HG02610 (cell line): ENCODE data around the gene CRX.
"Not testable (repeated sequence)": the region's sequence is repeated elsewhere in the genome, so short reads cannot be mapped to it uniquely, and the experiment has no call there.

ENCODE experiments used
- ATAC-seq: cut with Tn5 transposase; IDR thresholded peaks from one replicate; pipeline ENCODE4 v1.9.1; 2021; ENCODE audit warnings: mild to moderate bottlenecking, moderate library complexity; ENCODE audit not compliant: unreplicated experiment

Gene CRX

DNA sequence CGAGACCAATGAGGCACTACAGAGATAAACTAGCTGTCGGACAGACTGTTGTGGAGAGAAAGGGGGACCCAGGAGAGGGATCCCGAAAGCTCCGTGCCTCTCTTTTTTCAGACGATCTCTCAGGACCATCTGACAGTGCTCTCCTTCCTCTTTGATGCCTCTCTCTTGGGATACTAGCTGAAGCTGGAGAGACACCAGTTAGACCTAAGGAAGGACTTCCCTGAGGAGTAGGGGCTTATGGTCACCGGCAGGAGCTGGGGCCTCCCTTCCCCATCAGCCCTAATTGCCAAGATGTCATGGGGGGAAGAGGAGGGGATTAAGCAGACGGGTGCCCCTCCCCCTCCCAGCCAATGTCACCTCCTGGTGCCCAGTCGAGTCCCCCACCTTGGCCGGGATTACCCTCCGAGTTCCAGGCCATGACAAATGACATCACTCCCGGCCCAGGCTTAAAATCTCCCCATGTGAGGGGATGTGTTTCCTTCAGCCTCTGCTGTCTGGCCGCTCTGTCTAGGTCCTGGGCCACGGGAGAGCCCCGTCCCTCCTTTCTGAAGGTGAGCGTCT, at the start of gene CRX:
Gene CRX (plus strand): TSS at position 478 of the 561 bp plus-strand sequence. CDS start 12,507 bp downstream, outside the sequence.
- ATAC-seq = no peak

DNA sequence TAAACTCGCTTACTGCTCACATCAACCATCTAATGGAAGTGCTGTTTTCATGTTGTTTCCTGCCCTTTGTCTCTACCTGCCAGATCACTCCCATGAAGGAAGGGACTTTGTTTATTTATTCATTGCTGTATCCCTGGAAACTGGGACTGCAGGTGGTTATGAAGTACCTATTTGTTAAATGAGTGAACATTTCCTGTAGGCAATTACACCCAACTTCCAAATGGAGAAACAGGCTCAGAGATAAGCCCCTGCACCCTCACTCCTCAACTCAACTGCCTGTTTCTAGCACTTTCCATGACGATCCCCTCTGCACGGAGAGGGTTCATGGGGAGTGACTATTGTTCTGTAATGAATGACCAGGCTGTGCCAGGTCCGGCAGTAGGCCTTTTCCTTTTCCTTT, 45.2 kb upstream of the CRX start:
- no peak for ATAC-seq

DNA sequence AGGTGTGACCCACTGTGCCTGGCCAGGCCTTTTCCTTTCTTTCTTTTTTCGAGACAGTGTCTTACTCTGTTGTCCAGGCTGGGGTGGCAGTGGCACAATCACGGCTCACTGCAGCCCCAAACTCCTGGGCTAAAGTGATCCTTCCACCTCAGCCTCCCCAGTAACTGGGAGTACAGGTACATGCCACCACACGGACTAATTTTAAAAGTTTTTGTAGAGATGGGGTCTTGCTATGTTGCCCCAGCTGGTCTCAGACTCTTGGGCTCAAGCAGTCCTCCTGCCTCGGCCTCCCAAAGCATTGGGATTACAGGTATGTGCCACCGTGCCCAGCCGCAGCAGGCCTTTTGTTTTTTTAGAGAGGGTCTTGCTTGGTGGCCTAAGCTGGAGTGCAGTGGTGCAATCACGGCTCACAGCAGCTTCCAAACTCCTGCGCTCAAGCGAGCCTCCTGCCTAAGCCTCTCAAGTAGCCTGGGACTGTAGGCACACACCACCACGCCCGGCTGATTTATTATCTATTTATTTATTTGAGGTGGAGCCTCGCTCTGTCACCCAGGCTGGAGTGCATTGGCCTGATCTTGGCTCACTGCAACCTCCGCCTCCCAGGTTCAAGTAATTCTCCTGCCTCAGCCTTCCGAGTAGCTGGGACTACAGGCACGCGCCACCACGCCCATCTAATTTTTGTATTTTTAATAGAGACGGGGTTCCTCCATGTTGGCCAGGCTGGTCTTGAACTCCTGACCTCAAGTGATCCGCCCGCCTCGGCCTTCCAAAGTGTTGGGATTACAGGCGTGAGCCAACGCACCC, 44.3 kb upstream of the CRX start:
- not testable (repeated sequence) for ATAC-seq

DNA sequence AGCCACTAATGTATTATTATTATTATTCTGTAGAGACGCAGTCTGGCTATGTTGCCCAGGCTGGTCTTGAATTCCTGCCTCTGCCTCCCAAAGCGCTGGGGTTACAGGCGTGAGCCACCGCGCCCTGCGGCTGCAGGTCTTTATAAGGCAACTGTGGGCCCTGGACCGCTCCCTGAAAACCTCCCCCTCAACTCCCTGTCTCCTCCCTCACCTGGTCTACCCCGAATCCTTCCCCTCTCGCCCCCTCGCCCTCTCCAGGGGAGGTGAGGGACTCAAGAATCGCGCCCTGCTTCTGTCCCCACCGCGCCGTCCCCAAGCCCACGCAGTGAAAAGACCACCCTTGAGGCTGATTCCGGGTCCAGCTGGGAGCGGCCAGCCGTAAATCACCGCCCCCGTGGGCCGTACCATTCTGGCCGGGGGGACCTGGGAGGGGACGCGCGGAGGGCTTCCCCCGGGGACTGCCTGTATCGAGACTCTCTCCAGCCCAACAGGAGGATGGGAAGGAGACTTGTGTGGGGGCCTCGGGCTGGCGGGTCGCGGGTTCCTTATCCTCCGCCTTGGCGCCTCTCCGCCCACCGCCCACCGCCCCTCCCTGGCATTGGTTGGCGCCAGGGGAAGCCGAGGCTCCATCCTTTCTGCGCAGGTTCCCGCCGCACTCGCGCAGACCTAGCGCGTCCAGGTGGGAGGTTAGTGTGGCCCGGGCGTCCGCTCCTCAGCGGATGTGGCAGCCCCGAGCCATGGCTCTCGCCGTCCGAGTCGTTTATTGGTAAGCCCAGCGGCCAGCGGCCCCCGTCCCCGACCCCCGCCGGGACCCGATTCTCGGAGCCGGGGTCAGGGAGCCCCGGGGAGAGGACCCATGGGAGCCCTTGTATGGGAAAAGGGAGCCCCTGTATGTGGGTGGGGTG, 43.4 kb upstream of the CRX start, which contains the start of gene SELENOW:
Gene SELENOW (plus strand): TSS at position 655 of the 905 bp plus-strand sequence. CDS start 83 bp downstream, at position 738.
- ATAC-seq = peak; percentile 81

DNA sequence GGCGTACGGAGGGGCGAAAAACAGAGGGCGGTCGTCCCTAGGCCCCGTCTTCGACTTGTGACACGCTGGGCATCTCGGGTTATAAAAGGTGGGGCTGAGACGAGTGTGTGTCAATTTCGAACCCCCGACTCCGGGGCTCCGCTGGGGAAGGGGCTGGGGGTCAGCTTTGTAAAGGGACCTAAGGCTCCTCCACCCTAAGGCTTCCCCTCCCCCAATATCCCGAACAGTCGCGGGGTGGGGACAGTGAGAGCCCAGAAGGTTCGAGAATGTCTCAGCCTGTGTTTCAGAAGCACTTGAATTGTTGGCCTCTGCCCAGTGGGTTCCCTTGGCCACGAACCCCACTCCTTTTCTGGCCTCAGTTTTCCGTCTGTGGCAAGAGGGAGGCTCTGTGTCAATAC, 42.8 kb upstream of the CRX start:
- ATAC-seq = no peak

DNA sequence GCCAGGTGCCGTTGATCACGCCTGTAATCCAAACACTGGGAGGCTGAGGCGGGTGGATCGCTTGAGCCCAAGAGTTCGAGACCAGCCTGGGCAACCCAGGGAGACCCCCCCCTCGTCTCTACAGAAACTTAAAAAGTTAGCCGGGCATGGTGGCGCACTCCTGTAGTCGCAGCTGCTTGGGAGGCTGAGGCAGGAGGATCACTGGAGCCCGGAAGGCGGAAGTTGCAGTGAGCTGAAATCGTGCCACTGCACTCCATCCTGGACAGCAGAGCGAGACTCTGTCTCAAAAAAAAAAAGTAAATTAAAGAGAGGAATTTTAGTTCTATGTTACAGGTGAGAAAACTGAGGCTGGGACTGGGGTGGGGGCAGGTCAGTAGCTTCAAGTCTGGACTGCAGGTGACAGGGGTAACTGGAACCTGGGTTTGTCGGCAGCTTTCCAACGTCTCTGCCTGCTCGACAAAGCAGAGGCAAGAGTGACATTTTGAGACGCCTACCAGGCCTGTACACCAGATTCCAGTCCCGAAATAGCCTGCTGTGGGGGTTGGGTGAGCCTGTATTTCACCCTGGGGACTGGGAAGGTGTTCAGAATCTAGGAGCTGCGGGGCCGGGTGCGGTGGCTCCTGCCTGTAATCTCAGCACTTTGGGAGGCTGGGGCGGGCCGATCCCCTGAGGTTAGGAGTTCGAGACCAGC, 42.1 kb upstream of the CRX start:
- no peak for ATAC-seq

DNA sequence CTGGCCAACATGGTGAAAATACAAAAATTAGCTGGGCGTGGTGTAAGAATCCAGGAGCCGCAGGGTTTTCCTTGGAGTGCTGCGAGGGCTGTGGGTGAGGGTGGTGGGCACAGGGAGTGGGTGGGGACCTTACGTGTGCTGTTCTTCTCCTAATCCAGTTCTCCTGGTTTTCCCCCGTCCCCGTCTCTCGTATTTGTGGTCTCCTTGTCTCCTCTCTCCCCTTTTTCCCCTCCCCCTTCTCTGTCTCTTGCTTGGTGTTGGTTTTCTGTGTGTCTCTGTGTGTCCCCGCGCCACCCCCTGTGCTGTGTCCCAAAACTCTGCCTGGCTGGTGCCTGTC, 41.6 kb upstream of the CRX start:
- no peak for ATAC-seq

DNA sequence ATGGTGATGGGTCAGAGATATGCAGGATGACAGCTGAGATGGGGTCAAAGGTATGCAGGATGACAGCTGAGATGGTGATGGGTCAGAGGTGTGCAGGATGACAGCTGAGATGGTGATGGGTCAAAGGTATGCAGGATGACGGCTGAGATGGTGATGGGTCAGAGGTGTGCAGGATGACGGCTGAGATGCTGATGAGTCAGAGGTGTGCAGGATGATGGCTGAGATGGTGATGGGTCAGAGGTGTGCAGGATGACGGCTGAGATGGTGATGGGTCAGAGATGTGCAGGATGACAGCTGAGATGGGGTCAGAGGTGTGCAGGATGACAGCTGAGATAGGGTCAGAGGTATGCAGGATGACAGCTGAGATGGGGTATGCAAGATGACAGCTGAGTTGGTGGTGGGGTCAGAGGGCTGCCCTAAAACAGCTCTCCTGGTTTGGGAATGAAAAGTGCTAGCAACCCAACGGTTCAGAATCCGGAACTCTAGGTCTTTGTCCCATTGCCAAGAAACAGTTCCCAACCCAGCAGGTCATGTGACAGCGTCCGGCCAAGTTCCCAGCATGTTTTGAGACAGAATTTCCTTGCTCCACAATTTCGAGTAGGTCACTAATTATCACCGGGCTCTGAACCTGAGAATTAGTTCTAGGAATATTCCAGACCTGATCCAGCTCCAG, 40.0 kb upstream of the CRX start:
- ATAC-seq = no peak

DNA sequence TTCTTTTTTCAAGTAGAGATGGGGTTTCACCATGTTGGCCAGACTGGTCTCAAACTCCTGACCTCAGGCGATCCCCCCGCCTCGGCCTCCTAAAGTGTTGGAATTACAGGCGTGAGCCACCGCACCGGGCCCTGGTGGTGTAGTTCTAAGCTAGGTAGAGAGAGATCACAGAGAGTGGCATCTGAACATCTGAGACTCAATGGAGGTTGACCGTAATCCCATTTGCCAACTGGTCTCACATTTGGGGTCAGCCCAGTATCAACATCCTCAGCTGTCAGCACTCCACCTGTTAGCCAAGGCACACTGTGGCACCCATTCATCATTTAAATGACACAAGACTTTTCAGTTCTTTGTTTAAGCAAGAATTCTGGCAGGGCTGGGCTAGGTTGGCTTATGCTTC, 35.2 kb upstream of the CRX start:
- no peak for ATAC-seq

DNA sequence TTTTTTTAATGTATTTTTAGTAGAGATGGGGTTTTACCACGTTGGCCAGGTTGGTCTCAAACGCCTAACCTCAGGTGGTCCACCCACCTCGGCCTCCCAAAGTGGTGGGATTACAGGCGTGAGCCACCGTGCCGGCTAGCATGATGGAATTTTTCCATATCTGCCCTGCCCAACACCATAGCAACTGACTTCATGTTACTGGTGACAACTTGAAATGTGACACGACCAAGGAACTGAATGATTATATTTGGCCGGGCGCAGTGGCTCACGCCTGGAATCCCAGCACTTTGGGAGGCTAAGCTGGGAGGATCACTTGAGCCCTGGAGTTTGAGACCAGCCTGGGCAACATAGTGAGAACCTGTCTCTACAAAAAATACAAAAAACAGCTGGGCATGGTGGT, 34.4 kb upstream of the CRX start:
- ATAC-seq = not testable (repeated sequence)

DNA sequence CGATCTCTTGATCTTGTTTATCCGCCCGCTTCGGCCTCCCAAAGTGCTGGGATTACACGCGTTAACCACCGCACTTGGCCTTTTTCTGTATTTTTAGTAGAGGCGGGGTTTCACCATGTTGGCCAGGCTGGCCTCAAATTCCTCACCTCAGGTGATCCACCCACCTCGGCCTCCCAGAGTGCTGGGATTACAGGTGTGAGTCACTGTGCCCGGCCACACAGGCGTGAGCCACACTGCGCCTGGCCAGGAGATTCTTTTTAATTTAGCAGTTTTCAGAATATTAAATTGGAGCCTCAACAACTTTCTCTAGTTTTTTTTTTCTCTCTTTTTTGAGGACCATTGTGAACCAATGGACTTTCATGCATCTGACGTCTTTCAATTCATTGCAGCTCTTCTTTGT, 31.9 kb upstream of the CRX start:
- not testable (repeated sequence) for ATAC-seq

DNA sequence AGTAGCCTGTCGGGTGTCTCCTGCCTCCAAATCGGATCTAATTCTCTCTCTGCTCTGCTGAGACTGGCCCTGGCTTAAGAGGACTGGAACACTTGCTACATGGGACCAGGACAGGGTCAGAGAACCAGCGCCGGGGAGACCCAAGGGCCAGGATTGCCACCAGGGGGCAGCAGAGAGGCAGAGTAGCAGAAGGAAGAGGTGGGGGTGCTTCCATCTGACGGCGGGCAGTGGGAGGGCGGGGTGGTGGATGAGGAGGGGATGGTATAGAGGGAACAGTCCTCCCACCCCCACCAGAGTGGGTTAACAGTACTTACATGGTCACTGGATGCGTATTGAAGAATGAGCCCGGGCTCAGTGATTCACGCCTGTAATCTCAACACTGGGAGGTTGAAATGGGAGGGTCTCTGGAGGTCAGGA, 31.3 kb upstream of the CRX start:
- no peak for ATAC-seq

DNA sequence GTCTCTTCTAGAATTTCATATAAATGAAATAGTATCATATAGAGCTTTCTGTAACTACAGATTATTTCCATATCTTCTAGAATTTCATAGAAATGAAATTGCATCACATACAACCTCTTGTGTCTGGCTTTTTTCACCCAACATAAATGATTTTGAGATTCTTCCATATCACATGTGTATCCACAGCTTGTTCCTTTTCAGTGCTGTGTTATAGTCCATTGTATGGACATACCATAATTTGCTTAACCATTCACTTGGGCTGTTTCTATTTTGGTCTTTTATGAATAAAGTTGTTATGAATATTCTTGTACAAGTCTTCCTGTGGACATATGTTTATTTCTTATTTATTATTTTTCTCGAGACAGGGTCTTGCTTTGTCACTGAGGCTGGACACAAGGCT, 29.1 kb upstream of the CRX start:
- ATAC-seq = no peak

DNA sequence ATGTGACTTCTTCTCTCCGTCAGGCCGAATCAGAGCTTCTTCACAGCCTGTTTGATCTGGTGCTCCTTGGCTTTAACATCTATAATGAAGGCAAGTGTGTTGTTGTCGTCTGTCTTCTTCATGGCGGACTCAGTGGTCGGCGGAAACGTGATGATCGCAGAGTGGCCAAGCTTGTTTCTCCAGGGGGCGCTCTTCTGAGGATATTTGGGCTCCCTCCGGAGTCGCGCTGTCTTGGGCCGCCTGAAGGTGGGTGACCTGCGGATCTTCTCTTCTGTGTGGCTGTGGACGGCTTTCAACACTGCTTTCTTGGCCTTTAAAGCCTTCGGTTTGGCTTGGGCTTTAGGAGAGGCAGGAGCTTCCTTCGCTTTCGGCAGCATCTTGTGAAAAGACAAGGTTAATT, 27.2 kb upstream of the CRX start:
- no peak for ATAC-seq

DNA sequence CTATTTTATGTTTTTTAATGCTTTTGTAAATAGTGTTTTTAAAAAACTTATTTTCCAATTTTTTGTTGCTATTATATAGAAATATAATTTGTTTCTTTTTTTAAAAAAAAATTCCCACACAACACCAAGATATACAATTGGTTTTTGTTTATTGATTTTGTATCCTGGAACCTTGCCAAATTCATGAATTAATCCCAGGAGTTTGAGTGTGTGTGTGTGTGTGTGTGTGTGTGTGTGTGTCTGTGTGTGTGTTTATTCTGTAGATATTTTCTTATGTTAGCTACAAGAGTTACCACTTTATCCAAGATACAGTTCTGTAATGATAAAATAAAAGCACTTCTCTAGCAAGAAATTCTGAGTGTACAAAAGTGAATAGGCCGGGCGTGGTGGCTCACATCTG, 25.0 kb upstream of the CRX start:
- no peak for ATAC-seq

DNA sequence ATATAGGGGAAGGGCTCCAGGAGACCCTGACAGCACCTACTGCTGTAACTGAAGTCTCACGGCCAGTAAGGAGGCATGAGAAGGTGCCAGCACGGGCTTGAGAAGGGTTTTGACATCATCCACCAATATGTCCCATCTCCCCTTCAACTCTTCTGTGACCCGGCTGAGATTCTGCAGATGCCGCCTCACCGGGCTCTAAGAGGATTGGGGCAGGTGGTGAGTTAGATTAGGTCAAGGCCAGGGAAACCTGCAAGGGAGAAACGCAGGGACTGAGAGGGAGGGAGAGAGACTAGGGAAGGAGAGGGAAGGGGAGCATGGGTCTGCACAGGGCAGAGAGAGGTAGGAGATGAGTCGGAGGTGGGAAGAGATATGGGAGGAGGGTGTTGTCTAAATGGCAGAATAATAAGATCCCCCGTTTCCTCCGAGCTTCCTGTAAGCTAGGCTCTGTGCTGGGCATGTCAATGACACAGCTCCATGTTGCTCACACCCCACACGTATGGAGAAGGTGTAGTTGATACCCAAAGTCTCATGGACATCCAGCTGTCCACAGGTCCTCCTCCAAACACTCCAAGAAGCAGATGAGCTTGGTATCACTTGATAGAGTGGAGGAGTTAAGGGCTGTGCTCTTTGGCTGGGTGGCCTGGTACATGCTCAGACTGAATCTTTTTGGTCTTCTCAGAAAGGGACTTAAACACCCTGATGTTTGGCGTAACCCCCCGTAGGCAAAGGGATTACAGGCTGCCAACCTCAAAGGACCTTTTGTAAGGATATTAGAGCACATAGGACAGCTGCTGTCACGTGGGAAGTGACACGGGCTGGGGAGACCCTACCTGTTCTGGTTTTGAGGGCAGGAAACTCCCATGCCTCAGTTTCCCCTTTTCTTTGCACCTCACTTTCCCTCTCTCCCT, 23.5 kb upstream of the CRX start:
- ATAC-seq = no peak

DNA sequence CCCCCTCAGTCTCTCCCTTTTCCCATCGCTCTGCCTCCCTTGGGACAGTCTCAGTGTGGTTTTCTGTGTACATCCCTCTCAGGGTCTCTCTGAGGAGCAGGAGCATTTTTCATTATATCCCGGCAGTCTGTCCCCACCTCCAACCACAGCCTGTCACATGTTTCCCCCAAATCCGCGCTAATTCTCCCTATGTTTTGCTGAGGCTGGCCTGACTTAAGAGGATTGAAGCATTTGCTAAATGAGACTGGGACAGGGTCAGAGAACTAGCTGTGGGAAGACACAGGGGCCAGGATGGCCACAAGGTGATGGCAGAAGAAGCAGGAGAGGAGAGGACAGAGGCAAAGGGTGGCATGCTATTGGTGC, 22.9 kb upstream of the CRX start:
- ATAC-seq = no peak

DNA sequence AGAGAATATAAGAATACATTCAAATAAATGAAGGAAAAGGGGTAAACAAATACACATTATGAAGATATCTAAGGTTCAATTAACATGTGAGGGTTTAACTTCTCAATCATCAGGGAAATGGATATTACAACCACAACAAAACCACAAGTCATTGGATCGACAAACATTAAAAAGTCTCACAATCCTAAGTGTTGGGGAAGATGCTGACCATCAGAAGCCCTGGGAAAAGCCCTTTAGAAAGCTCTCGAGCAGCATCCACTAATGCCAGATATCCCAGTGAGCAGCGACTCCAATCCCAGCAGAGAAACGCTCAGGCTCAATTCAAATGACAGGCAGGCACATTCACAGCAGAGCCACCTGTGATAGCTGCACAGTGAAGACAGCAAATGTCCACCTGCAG, 20.5 kb upstream of the CRX start:
- no peak for ATAC-seq

DNA sequence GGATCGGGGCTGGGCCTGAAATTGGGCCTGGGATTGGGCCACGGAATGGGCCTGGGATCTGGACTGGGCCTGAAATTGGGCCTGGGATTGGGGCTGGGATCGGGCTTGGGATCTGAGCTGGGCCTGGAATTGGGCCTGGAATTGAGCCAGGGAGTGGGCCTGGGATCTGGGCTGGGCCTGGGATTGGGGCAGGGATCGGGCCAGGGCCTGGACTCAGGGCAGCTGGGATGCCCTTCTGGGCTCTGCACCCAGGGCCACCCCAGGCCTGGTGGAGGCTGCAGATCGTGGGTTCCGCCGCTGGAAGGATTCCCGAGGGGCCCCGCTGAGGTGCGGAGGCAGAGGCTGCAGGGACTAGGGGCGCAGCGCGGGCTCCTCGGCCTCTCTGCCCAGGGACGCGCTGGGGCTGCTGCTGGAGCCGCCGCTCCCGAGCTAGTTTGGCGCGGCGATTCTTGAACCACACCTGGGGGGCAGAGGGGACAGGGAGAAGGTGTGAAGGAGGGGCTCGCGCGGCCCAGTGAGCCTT, 19.2 kb upstream of the CRX start:
- ATAC-seq = no peak
